Motor neuron (in vitro differentiated cells): ENCODE results near the gene TRAPPC2L. TPM values are rescaled to one million over a fixed set of nuclear protein-coding genes. Genes with fewer than 3 reads are reported as not detected.
A peak's percentile ranks its signal among the peaks of the same experiment; 100 is the strongest.

Experiments
- ATAC-seq, 8 experiments: fragments of 200-7000 bp; cut with Tn5 transposase; replicated peaks in 6 of 8; 2 replicates each; pipeline ENCODE4 v1.8.0; 2021; ENCODE audit warnings: mild to moderate bottlenecking in 8 of 8, moderate library complexity in 8 of 8
- H3K27ac ChIP-seq, 2 donors: fragments of 250-450 bp; sonication (Bioruptor Pico); 2 replicates each; pipeline ENCODE4 v1.9.0; 2021; ENCODE audit warnings: antibody characterized with exemption in 2 of 2, mild to moderate bottlenecking in 2 of 2, moderate library complexity in 1 of 2
- H3K4me1 ChIP-seq, 2 donors: fragments of 250-450 bp; sonication (Bioruptor Pico); replicated peaks in 1 of 2; 2 replicates each; pipeline ENCODE4 v1.6.1; 2021; ENCODE audit warnings: antibody characterized with exemption in 2 of 2, mild to moderate bottlenecking in 2 of 2, moderate library complexity in 1 of 2
- H3K4me3 ChIP-seq, 5 donors: fragments of 250-450 bp; sonication (Bioruptor Pico); 2 replicates each; pipeline ENCODE4 v1.9.0; 2021; ENCODE audit warnings: antibody characterized with exemption in 5 of 5, mild to moderate bottlenecking in 5 of 5, moderate library complexity in 4 of 5
- WGBS, 10 experiments: fragments of 450-650 bp; shearing (Covaris generic); methylation state at CpG; one replicate each; pipeline ENCODE4 v1.0.0; 2022; 5-methylcytosine and 5-hydroxymethylcytosine counted together
- in situ Hi-C, 9 experiments: fragments of 400-800 bp; cut with MboI; loops; one replicate each; pipeline ENCODE4 v1.15.0; 2021; ENCODE audit warnings: low sequenced_read_pairs in 9 of 9, low pct_unique_long_range_greater_than_20kb in 2 of 9; ENCODE audit not compliant: unreplicated experiment in 9 of 9
- total RNA-seq, 8 experiments: library from RNA; unstranded; fragments of 300-600 nt; gene quantifications; 2 replicates each; pipeline versions ENCODE4 v1.2.3 to v1.2.4, GENCODE V29; 2022

TRAPPC2L gene, protein sequence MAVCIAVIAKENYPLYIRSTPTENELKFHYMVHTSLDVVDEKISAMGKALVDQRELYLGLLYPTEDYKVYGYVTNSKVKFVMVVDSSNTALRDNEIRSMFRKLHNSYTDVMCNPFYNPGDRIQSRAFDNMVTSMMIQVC
- total RNA-seq = 10 to 100 TPM; 31.5 to 93.6 (median 52.3) TPM

DNA sequence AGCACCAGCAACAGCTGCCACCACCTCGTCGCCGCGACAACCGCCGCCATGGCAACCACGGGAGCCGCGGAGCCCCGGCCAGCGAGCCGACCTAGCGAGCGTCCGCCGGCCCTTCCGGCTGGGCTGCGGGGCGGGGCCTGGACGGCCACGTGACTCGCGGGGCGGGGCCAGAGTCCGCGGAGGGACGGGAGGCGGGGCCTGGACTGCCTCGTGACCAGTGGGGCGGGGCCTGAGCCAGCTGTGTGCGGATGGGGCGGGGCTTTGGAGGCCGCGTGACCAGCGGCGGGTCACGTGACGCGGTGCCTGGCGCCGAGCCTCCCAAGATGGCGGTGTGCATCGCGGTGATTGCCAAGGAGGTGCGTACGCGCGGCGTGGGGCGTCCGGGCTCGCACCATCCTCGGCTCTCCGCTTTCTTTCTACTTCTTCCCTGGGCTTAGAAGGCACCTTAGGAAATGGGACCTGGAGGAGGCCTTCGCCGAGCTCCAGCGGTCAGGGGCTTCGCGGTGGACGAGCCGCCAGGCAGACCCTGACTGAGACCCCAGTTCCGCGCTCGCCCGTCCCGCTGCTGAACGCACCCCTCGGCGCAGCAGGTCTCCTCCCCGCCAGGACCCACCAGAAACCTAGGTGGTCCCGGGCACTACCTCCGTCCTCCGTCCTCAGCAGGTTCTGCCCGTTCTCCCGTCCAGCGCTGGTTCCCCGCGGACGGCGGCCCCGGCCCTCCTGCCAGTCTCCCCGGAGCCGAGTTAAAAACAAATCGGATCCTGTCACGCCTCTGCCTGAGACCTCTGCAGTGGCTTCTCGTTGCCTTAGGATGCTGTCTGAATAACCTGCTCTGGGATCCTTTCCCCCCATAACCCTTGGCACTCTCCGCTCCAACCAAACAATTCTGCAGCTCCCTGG, at the start of gene TRAPPC2L, which contains the start of gene GALNS:
Gene TRAPPC2L, plus strand, starts transcription at position 300 of the 900 bp plus-strand sequence. Its CDS starts 24 bp downstream, at position 324.
Gene GALNS, minus strand, starts transcription at position 120 of the 900 bp plus-strand sequence. Its CDS starts 70 bp downstream, at position 50.
- Histone ChIP-seq H3K27ac (peak within 1 kb of the TSS in 1 of 2 donors; percentile 73), H3K4me1 (peaks cover 11 to 29% of the 10 kb centered on the region in 2 donors), H3K4me3 (peak within 1 kb of the TSS; percentile 61 to 79 (median 74))
- 4 to 6% methylated on average over 2 to 13 of the region's 87 CpGs; no CpG with 5 or more reads in 8 of the 10 experiments for WGBS, 10 experiments
- in situ Hi-C loops = loop anchor here in 1 of 9 experiments (10.0 kb wide), 1 partner anchor 58 kb away; no protein-coding TSS in a partner anchor
- ATAC-seq = peak; percentile 72 to 93 (median 88)

DNA sequence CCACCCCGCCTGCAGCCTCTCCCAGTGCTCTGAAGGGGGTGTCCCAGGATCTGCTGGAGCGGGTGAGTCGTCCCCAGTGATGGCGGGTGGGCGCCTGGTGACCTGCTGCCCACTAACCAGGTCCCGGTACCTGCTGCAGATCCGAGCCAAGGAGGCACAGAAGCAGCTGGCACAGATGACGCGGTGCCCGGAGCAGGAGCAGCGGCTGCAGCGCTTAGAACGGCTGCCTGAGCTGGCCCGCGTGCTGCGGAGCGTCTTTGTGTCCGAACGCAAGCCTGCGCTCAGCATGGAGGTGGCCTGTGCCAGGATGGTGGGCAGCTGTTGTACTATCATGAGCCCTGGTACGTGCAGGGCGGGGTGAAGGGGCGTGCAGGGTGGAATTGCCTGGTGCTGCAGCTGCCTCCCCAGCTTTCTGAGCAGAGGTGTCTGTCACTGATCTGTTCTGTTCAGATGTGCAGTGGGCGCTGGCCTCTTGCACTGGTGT, 49.7 kb upstream of the TRAPPC2L start:
- Histone ChIP-seq H3K27ac (no peak overlapping the region), H3K4me3 (no peak overlapping the region), H3K4me1 (peaks cover 15 to 28% of the 10 kb centered on the region in 2 donors)
- WGBS, 10 experiments = 90 to 98% (median 92%) methylated on average over 2 to 13 of the region's 24 CpGs; no CpG with 5 or more reads in 7 of the 10 experiments
- no peak for ATAC-seq
- in situ Hi-C loops = loop anchor here in 1 of 9 experiments (25.0 kb wide), 1 partner anchor 355 kb away; the partner anchor contains the start of gene CDH15

DNA sequence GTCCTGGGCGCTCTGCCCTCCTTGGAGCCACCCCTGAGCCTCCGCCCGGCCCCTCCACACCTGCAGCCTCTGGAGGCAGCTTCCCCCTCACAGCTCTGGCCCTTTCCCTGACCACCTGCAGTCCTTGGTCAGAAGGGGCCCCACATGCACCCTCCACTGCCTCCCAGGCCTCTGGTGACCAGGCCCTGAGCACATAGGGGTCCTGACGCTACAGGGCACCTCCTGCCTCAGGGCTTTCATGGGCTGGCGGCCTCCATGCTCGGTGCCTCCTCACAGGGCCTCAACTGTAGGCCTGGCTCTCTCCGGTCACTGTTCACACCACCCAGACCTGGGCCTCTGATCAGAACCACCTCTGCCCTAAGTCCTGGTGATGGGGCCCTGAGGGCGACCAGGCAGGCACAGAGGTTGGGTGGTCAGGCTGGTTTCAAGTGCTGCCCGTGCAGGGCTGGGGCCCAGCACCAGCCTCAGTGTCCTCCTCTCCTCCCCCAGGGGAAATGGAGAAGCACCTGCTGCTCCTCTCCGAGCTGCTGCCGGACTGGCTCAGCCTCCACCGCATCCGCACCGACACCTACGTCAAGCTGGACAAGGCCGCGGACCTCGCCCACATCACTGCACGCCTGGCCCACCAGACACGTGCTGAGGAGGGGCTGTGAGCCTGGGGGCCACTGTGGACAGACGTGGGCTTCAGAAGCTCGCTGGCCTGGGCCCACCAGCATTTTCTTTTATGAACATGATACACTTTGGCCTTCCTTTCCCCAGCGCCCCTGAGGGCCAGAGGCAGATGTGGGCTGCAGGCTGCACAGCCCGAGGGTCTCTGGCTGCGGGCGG, 49.1 kb upstream of the TRAPPC2L start:
- in situ Hi-C loops = loop anchor here in 1 of 9 experiments (25.0 kb wide), 1 partner anchor 354 kb away; the partner anchor contains the start of gene CDH15
- ATAC-seq = no peak
- no peak overlapping the region for H3K4me3 ChIP-seq
- H3K27ac ChIP-seq = no peak overlapping the region
- H3K4me1 ChIP-seq = peaks cover 15 to 24% of the 10 kb centered on the region in 2 donors
- WGBS, 10 experiments = 100% methylated on average over 1 to 4 of the region's 26 CpGs; no CpG with 5 or more reads in 6 of the 10 experiments

DNA sequence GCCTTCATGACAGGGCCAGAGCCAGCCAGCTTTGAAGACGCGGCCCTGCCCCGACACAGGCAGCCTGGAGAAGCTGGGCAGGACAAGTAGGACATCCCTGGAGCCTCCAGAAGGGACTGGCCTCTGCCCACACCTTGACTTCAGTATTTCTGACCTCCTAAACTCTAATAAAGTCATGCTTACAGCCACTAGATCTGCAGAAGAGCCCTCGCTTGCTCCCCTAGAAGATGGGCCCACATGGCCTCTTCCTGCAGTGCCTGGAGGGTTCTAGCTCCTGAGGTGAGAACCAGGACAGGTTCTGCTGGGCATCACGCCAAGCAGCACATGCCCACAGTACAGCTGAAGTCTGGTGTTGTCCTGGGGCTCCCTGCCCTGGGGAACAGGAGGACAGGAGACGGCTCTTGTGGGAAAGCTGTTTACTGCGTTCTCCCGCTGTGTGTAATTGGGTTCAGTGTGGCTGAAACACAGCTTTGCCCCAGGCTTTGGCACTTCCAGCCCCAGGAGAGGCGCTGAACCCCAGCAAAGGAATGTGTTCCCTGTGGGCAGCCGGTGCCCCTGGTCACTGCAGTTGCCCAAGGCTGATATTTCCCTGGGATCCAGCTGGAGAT, 47.8 kb upstream of the TRAPPC2L start:
- Histone ChIP-seq H3K4me3 (no peak overlapping the region), H3K27ac (no peak overlapping the region), H3K4me1 (peaks cover 15 to 33% of the 10 kb centered on the region in 2 donors)
- in situ Hi-C loops = loop anchor here in 1 of 9 experiments (25.0 kb wide), 1 partner anchor 353 kb away; the partner anchor contains the start of gene CDH15
- WGBS, 10 experiments = 60 to 100% (median 93%) methylated on average over 1 to 6 of the region's 10 CpGs; no CpG with 5 or more reads in 4 of the 10 experiments
- no peak for ATAC-seq

DNA sequence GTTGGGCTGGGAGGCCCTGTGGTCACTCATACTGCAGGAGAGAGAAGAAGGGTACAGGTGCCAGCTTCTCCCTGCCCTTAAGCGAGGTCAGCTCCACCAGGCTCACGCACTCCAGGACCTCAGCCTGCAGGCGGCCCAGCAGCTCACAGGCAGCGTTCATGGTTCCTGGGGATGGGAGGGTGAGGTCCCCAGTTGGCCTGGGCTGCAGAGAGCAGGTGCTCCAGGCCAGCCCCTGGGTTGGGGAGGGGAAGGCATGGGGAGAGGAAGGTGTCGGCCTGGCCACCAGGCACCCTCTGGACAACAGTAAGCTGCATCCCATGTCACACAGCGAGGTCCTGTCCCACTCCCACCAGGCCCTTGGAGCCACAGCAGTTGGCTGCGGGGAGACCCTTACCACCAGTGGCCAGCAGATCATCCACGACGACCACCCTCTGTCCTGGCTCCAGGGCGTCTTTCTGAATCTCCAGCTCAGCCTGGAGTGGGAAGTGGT, 47.2 kb upstream of the TRAPPC2L start:
- Histone ChIP-seq H3K27ac (no peak overlapping the region), H3K4me1 (peaks cover 15 to 27% of the 10 kb centered on the region in 2 donors), H3K4me3 (no peak overlapping the region)
- in situ Hi-C loops = loop anchor here in 1 of 9 experiments (25.0 kb wide), 1 partner anchor 353 kb away; the partner anchor contains the start of gene CDH15
- no peak for ATAC-seq
- 80 to 100% (median 94%) methylated on average over 1 to 3 of the region's 10 CpGs; no CpG with 5 or more reads in 7 of the 10 experiments for WGBS, 10 experiments

DNA sequence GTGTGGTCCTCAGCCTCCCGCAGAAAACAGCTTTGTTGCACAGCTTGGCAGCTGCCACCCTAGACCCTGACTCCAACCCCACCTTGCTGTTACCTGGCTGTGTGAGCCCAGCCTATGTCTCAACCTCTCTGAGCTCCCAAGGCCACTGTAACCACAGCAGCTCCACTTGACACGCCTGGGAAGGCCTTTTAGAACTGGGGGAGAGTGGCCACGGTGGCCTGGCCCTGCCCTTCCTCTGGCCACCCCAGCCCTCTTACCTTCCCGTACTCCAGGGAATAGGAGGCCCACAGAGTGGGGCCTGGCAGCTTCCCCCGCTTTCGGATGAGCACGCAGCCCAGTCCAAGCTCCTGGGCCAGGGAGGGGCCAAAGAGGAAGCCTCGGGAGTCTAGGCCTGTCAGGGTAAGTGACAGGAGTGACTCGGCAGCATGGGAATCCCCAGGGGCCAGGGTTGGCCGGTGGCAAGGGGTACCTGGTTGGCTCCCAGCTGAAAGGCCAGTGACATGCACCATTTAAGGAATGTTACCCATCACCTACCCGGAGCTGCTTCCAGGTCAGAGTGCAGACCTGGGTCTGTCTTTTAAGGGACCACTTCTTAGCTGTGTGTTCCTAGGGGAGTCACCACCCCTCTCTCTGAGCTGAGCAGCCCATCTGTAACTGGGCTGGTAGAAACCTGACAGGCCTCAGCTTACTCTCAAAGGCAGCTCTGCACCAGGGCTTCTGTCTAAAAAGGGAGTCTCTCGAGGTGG, 46.6 kb upstream of the TRAPPC2L start:
- H3K4me3 ChIP-seq = peak overlapping the region; percentile 65 to 94 (median 76)
- ATAC-seq = no peak
- WGBS, 10 experiments = 0 to 67% (median 33%) methylated on average over 1 to 3 of the region's 12 CpGs; no CpG with 5 or more reads in 6 of the 10 experiments
- H3K27ac ChIP-seq = peak overlapping the region in 1 of 2 donors; percentile 88
- in situ Hi-C loops = loop anchor here in 1 of 9 experiments (25.0 kb wide), 1 partner anchor 352 kb away; the partner anchor contains the start of gene CDH15
- peaks cover 9 to 21% of the 10 kb centered on the region in 2 donors for H3K4me1 ChIP-seq

DNA sequence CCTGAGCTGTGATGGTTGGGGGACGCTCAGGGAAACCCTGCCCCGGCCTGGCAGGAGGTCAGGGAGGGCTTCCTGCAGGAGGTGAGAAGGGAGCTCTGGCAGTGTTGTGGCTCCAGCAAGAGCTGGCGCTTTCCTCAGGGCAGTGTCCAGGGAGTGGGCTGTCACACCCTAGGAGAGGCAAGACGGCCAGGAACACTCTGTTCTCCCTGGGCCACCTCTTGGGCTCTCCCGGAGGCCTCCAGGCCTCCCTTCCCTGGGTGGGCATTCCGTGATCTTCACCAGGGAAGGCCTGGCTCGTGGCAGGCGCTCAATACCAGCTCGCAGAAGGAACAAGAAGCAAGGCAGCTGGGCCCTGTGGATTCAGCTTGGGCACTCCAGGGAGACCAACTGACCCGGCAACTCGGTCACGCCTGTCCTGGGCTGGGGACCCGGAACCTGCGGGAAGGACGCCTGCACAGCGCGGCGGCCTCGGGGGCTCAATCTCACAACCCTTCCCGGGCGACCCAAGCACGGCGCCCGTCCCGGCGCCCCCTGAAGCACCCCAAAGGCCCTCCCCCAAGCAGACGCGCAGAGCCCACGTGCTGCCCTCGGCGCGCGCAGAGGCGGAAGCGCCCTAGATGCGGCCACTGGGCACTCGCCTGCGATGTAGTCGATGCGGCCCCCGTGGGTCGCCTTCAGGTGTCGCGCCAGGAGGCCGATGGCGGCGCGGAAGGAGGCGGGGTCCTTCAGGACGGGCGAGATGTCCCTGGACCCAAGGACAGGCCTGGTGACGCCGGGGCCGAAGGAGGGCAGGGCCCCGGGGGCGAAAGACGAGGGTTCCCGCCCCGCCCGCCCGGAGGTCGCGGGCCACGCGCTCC, 45.8 kb upstream of the TRAPPC2L start:
- peak; percentile 50 to 85 (median 78) for ATAC-seq
- peak overlapping the region; percentile 82 to 88 for H3K27ac ChIP-seq
- peak overlapping the region; percentile 65 to 94 (median 76) for H3K4me3 ChIP-seq
- in situ Hi-C loops = loop anchor here in 1 of 9 experiments (25.0 kb wide), 1 partner anchor 351 kb away; the partner anchor contains the start of gene CDH15
- 0 to 17% (median 0%) methylated on average over 1 to 5 of the region's 65 CpGs; no CpG with 5 or more reads in 4 of the 10 experiments for WGBS, 10 experiments
- H3K4me1 ChIP-seq = peaks cover 9 to 21% of the 10 kb centered on the region in 2 donors

DNA sequence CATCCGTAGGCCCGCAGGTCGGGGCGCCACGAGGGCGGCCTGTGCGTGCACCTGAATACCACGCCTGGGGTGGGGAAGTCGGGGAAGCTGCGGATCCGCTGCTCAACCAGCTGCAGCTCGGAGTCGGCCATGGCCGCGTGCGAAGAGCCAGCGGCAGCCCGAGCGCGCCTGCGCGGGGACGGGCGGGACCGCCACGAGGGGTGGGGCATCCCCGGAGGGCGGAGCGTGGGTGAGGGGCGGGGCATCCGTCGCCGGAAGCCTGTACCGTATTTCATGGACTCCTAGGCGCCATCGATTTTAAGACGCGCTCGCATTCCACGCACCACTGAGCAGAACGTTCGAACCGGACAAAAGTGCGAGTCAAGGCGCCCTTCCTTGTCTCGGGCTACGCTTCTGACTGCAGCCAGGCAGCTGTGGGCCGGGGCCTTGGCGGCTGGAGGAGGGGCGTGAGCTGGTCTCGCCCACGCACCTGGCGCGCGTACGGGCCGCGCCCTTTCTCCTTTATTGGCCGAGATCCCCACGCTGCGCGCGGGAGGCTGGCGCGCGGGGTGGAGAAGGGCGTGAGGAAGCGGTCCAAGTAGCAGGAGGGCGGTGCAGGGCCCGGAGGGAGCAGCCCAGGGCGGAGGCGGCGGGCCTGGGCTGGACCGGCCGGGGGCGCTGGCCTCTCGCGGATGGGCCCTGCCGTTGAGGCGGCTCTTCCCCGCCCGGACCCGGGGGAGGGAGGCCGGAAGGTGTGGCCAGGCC, 45.0 kb upstream of the TRAPPC2L start, which contains the start of gene APRT:
Gene APRT, minus strand, starts transcription at position 160 of the 744 bp plus-strand sequence. Its CDS starts 29 bp downstream, at position 131.
- ATAC-seq = peak; percentile 62 to 83 (median 74)
- Histone ChIP-seq H3K4me1 (peaks cover 9 to 21% of the 10 kb centered on the region in 2 donors), H3K27ac (peak within 1 kb of the TSS; percentile 82 to 88), H3K4me3 (peak within 1 kb of the TSS; percentile 65 to 94 (median 76))
- WGBS, 10 experiments = 0% methylated on average over 1 of the region's 84 CpGs; no CpG with 5 or more reads in 8 of the 10 experiments
- in situ Hi-C loops = loop anchor here in 1 of 9 experiments (25.0 kb wide), 1 partner anchor 350 kb away; the partner anchor contains the start of gene CDH15

DNA sequence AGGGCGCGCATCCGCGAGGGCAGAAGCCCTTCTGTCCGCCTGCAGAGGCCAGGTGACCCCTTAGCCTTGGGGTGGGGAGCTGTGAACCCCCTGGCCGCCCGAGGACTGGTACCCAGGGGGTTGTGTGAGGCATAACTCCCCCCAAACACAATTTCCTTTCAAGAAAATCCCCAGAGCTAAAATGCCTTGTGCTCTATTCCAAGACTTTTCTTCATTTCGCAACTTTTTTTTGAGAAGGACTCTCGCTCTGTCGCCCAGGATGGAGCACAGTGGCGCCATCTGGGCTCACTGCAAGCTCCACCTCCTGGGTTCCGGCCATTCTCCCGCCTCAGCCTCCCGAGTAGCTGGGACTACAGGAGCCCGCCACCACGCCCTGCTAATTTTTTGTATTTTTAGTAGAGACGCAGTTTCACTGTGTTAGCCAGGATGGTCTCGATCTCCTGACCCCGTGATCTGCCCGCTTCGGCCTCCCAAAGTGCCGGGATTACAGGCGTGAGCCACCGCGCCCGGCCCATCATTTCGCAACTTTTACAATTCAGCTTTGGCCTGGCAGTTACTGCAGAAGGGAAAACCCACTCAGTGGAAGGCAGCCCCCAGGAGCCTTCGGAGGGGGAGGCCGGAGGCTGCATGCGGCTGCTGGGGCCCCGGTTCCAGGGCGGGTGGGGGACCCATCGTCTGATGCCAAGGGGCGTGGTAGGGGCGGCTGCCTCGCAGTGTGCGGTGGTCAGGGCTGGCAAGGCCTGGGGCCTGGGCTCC, 44.2 kb upstream of the TRAPPC2L start:
- WGBS, 10 experiments = 0 to 77% (median 65%) methylated on average over 1 to 15 of the region's 37 CpGs; no CpG with 5 or more reads in 3 of the 10 experiments
- in situ Hi-C loops = loop anchor here in 1 of 9 experiments (25.0 kb wide), 1 partner anchor 350 kb away; the partner anchor contains the start of gene CDH15

More for the DNA sequence above, 44.2 kb upstream of the TRAPPC2L start:
- Histone ChIP-seq H3K27ac (peak overlapping the region; percentile 24 to 88), H3K4me1 (peaks cover 9 to 21% of the 10 kb centered on the region in 2 donors), H3K4me3 (peak overlapping the region; percentile 65 to 94 (median 76))
- peak in 2 of 8 experiments; percentile 1 to 2 for ATAC-seq
